HG03039 (cell line): Measurements from ENCODE around the gene RNASE3.
"Not testable (repeated sequence)": the region's sequence is repeated elsewhere in the genome, so short reads cannot be mapped to it uniquely, and the experiment has no call there.

Experiments used
- ATAC-seq: cut with Tn5 transposase; IDR thresholded peaks from one replicate; pipeline ENCODE4 v1.9.1; 2021; ENCODE audit warnings: mild to moderate bottlenecking, moderate library complexity; ENCODE audit not compliant: unreplicated experiment

The RNASE3 gene

DNA sequence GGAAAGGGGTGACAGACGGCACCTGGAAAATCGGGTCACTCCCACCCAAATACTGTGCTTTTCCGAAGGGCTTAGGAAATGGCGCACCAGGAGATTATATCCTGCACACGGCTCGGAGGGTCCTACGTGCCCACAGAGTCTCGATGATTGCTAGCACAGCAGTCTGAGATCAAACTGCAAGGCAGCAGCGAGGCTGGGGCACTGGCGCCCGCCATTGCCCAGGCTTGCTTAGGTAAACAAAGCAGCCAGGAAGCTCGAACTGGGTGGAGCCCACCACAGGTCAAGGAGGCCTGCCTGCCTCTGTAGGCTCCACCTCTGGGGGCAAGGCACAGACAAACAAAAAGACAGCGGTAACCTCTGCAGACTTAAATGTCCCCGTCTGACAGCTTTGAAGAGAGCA is 19.6 kb downstream of the RNASE3 start:
- not testable (repeated sequence) for ATAC-seq

DNA sequence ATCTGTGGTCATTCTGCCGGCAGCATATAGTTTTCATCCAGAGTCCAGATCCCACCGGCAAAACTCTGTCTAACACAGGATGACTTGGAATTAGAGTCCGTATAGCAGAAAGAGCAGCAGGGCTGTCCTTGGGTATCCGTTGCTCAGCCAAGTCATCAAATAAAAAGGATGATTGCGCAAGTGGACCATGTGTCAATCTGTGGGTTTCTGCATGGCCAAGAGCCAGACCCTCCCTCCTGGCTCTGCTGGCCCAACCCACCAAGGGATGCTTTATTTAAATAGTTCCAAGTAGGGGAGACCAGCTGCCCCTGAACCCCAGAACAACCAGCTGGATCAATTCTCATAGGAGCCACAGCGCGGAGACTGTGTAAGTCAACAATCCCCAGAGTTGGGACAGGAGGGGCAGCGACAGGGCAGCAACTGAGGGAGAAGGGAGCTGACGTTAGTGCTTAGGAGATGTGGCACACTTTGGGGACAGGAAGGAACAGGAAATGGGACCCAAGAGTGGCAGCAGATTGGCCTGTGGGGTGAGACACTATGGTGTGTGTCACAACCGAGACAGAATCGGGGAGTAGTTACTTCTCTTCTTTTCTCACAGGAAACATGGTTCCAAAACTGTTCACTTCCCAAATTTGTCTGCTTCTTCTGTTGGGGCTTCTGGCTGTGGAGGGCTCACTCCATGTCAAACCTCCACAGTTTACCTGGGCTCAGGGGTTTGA is 28.0 kb downstream of the RNASE3 start:
- not testable (repeated sequence) for ATAC-seq

DNA sequence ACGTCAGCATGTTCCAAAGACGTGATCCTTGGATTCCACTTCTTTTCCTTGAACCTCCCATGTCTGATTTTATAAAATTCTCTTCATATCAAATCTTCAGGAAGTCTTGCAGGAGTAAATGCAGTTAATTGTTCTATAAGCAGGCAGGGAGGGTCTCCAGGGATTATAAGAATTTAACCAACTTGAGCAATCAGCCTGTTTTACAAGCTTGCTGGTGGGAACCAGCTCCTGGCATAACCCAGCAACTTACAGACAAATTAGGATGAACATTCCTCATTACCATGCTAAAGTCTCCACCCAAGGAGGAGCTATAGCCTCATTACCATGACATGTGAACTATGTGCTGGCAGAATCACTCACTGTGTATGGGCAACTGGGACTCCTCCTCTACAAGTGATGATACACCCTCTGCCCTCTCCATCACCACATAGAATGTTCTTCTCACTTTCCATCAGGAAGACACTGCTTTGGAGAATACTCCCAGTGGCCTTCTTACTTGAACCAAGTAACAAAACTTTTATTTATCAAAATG is 32.6 kb downstream of the RNASE3 start:
- ATAC-seq: not testable (repeated sequence)

DNA sequence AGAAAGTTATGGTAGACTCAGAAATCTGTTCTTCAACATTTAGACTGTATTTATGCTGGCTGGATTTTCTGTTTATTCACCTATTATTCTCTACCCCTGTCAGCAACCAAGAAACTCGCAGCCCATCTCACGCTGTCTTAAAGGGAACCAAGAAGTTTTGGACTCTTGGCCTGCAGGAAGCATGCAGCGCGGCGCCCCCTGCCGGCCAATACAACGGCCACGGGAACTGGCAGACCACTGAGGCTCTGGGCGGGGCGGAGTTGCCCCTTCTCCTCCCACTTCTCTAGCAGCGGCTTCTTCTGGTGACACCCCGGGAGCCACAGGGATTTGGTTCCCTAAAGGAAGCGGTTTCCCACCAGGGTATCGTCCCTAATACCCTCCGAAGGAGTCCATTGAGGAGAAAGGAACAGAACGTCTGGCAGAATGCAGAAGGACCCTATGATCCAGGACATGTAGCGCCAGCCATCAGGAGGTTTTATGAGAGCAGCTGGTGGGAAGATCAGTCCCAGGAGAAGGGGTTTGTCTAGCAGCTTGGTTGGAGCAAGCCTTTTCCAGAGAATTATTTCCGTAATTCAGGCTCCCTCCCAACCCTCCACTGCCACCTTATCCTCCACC is 43.1 kb downstream of the RNASE3 start:
- no peak for ATAC-seq

DNA sequence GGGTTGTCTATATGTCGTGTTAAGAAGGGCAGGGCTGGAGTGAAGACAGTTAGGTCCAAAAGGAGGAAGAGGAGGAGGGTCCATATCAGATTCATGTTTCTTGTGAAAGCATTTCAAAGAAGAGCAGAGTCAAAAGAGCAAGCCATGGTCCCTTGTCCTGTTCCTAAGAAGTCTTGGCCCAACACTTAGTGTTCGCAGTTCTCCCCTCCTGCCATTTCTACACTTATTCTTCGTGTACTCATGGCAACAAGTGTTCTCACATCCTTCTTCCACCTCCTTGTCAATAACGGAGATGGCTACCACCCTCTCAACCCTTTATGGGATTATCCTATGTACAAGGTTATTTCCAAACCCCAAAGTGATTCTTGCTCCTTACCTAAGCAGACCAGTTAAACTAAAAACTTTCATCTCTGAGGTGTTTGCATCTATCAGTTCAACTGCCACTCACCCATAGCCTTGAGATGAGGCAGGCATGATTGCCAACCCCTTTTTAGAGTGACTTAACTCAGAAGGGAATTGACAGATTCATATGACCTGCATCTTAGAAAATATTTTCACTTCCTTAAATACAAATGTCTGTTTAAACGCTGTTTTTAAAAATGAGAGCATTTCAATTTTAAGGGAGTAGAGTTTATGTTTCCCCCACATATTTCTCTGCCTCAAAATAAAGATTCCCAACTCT is 44.3 kb downstream of the RNASE3 start:
- ATAC-seq: no peak
